Neural cell (in vitro differentiated cells): Measurements from ENCODE around the gene NAGLU. TPM values are rescaled to one million over a fixed set of nuclear protein-coding genes. Genes with fewer than 3 reads are reported as not detected.
"Not testable (repeated sequence)": the region's sequence is repeated elsewhere in the genome, so short reads cannot be mapped to it uniquely, and the experiment has no call there.

Source experiments
- H2AFZ ChIP-seq: fragments of 200-600, 300-800 bp; sonication (generic), shearing (Covaris generic); 2 replicates; pipeline ENCODE4 v1.6.0; 2014; ENCODE audit warnings: low read depth, mild to moderate bottlenecking, antibody characterized with exemption, low read length, moderate library complexity
- H3F3A ChIP-seq: fragments of 200-600 bp; shearing (Covaris generic); 2 replicates; pipeline ENCODE4 v1.6.1; 2016; ENCODE audit warnings: mild to moderate bottlenecking, moderate library complexity, mixed read lengths, antibody characterized with exemption, low read length; ENCODE audit not compliant: insufficient read depth, poor library complexity, severe bottlenecking
- H3K27ac ChIP-seq: fragments of 200-600, 300-800 bp; sonication (generic), shearing (Covaris generic); 2 replicates; pipeline ENCODE4 v1.5.1; 2014; ENCODE audit warnings: mild to moderate bottlenecking, low read length, moderate library complexity
- H3K27me3 ChIP-seq: fragments of 300-800, 200-600 bp; sonication (generic), shearing (Covaris generic); 2 replicates; pipeline ENCODE4 v1.6.0; 2014; ENCODE audit warnings: mild to moderate bottlenecking, low read depth, low read length, moderate library complexity; ENCODE audit not compliant: insufficient read depth
- H3K36me3 ChIP-seq: fragments of 300-800, 200-600 bp; sonication (generic), shearing (Covaris generic); 2 replicates; pipeline ENCODE4 v1.5.1; 2014; ENCODE audit warnings: mild to moderate bottlenecking, antibody characterized with exemption, low read length, moderate library complexity; ENCODE audit not compliant: insufficient read depth
- H3K4me2 ChIP-seq: fragments of 300-800, 200-600 bp; sonication (generic), shearing (Covaris generic); 2 replicates; pipeline ENCODE4 v1.6.0; 2014; ENCODE audit warnings: mild to moderate bottlenecking, low read length
- H3K4me3 ChIP-seq: fragments of 300-800, 200-600 bp; sonication (generic), shearing (Covaris generic); 2 replicates; pipeline ENCODE4 v1.5.1; 2014; ENCODE audit warnings: mild to moderate bottlenecking, low read length, moderate library complexity
- H3K79me2 ChIP-seq: fragments of 200-600 bp; shearing (Covaris generic); replicated peaks from 2 replicates; pipeline ENCODE4 v1.6.0; 2014; ENCODE audit warnings: mild to moderate bottlenecking, low read length, moderate library complexity; ENCODE audit not compliant: insufficient read depth
- H3K9ac ChIP-seq: fragments of 300-800, 200-600 bp; sonication (generic), shearing (Covaris generic); 2 replicates; pipeline ENCODE4 v1.6.1; 2016; ENCODE audit warnings: mild to moderate bottlenecking, low read length, mixed read lengths
- H3K9me2 ChIP-seq: fragments of 200-600 bp; shearing (Covaris generic); 2 replicates; pipeline ENCODE4 v1.6.1; 2016; ENCODE audit warnings: mild to moderate bottlenecking, low read length, mixed read lengths; ENCODE audit not compliant: insufficient read depth
- H3K9me3 ChIP-seq: fragments of 200-600, 300-800 bp; sonication (generic), shearing (Covaris generic); 2 replicates; pipeline ENCODE4 v1.6.1; 2016; ENCODE audit warnings: mild to moderate bottlenecking, mixed run types, low read length, moderate library complexity, mixed read lengths
- H4K20me1 ChIP-seq: fragments of 200-600 bp; shearing (Covaris generic); 2 replicates; pipeline ENCODE4 v1.6.1; 2016; ENCODE audit warnings: mild to moderate bottlenecking, mixed run types; ENCODE audit not compliant: insufficient read depth
- EP300 ChIP-seq: fragments of 450-650 bp; conservative IDR thresholded peaks from 2 replicates; pipeline ENCODE4 v1.6.1; 2014; ENCODE audit warnings: antibody characterized with exemption, mild to moderate bottlenecking, moderate library complexity; ENCODE audit not compliant: poor library complexity, severe bottlenecking
- EZH2 ChIP-seq: fragments of 200-600, 300-800 bp; shearing (Covaris generic), sonication (generic); IDR thresholded peaks from 2 replicates; pipeline ENCODE4 v1.6.1; 2014; ENCODE audit warnings: antibody characterized with exemption, low read length, borderline replicate concordance, mild to moderate bottlenecking; ENCODE audit not compliant: insufficient read depth, poor library complexity, severe bottlenecking
- MXI1 ChIP-seq: fragments of 450-650 bp; conservative IDR thresholded peaks from 2 replicates; pipeline ENCODE4 v1.6.1; 2014; ENCODE audit warnings: antibody characterized with exemption, mild to moderate bottlenecking; ENCODE audit not compliant: poor library complexity, severe bottlenecking
- POLR2AphosphoS5 ChIP-seq: IDR thresholded peaks from 2 replicates; pipeline ENCODE4 v1.6.1; 2012
- RAD21 ChIP-seq: fragments of 450-650 bp; conservative IDR thresholded peaks from 2 replicates; pipeline ENCODE4 v1.6.1; 2014; ENCODE audit warnings: antibody characterized with exemption, mild to moderate bottlenecking, moderate library complexity
- REST ChIP-seq: IDR thresholded peaks from 2 replicates; pipeline ENCODE4 v1.6.1; 2012; ENCODE audit warnings: borderline replicate concordance
- TAF1 ChIP-seq: IDR thresholded peaks from 2 replicates; pipeline ENCODE4 v1.6.1; 2012; ENCODE audit warnings: low read depth
- polyA plus RNA-seq: library from polyadenylated mRNA; depleted of rRNA; stranded (reverse); fragments of >200 nt; gene quantifications from 2 replicates; pipeline ENCODE4 v1.2.3, GENCODE V29; 2014
- TF ChIP-seq, protein P1 (sequence below): fragments of 450-650 bp; IDR thresholded peaks from 2 replicates; pipeline ENCODE4 v1.5.1; 2014; ENCODE audit warnings: antibody characterized with exemption, mild to moderate bottlenecking, moderate library complexity; ENCODE audit not compliant: poor library complexity, severe bottlenecking

NAGLU gene
- polyA plus RNA-seq, 1 donor from 2014 or later = 12.1 TPM

DNA sequence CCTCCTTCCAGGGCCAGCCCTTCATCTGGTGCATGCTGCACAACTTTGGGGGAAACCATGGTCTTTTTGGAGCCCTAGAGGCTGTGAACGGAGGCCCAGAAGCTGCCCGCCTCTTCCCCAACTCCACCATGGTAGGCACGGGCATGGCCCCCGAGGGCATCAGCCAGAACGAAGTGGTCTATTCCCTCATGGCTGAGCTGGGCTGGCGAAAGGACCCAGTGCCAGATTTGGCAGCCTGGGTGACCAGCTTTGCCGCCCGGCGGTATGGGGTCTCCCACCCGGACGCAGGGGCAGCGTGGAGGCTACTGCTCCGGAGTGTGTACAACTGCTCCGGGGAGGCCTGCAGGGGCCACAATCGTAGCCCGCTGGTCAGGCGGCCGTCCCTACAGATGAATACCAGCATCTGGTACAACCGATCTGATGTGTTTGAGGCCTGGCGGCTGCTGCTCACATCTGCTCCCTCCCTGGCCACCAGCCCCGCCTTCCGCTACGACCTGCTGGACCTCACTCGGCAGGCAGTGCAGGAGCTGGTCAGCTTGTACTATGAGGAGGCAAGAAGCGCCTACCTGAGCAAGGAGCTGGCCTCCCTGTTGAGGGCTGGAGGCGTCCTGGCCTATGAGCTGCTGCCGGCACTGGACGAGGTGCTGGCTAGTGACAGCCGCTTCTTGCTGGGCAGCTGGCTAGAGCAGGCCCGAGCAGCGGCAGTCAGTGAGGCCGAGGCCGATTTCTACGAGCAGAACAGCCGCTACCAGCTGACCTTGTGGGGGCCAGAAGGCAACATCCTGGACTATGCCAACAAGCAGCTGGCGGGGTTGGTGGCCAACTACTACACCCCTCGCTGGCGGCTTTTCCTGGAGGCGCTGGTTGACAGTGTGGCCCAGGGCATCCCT is 7.4 kb downstream of the NAGLU start:
- Histone ChIP-seq H3K9ac (no peak overlapping the region), H3K36me3 (no peaks in the 10 kb centered on the region), H3K9me2 (no peaks in the 10 kb centered on the region), H2AFZ (no peak overlapping the region), H3K4me3 (no peak overlapping the region), H3F3A (no peaks in the 10 kb centered on the region), H4K20me1 (no peaks in the 10 kb centered on the region), H3K4me2 (no peak overlapping the region), H3K79me2 (no peaks in the 10 kb centered on the region), H3K9me3 (no peaks in the 10 kb centered on the region), H3K27me3 (no peaks in the 10 kb centered on the region), H3K27ac (no peak overlapping the region)
- no peak for TF ChIP-seq EZH2

DNA sequence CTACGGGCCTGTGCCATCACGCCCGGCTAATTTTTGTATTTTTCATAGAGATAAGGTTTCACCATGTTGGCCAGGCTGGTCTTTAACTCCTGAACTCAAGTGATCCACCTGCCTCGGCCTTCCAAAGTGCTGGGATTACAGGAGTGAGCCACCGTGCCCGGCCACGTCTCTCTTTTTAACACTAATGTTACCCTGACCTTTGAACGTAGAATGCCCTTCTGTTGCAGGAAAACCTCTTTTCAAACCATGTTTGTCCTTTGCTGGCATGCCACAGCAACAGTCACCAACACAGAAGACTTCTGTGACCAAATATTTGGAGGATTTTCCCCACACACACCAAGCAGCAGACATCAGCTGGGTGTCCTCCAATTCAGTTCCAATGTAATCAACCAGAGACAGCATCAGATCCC is 8.8 kb downstream of the NAGLU start:
- Histone ChIP-seq H3F3A (no peaks in the 10 kb centered on the region), H3K79me2 (no peaks in the 10 kb centered on the region), H3K4me3 (no peak overlapping the region), H3K9me3 (no peaks in the 10 kb centered on the region), H3K27me3 (no peaks in the 10 kb centered on the region), H3K9me2 (no peaks in the 10 kb centered on the region), H3K36me3 (no peaks in the 10 kb centered on the region), H3K9ac (no peak overlapping the region), H2AFZ (no peak overlapping the region), H4K20me1 (no peaks in the 10 kb centered on the region), H3K27ac (no peak overlapping the region), H3K4me2 (no peak overlapping the region)
- TF ChIP-seq EZH2 = no peak
- TF ChIP-seq, protein P1, sequence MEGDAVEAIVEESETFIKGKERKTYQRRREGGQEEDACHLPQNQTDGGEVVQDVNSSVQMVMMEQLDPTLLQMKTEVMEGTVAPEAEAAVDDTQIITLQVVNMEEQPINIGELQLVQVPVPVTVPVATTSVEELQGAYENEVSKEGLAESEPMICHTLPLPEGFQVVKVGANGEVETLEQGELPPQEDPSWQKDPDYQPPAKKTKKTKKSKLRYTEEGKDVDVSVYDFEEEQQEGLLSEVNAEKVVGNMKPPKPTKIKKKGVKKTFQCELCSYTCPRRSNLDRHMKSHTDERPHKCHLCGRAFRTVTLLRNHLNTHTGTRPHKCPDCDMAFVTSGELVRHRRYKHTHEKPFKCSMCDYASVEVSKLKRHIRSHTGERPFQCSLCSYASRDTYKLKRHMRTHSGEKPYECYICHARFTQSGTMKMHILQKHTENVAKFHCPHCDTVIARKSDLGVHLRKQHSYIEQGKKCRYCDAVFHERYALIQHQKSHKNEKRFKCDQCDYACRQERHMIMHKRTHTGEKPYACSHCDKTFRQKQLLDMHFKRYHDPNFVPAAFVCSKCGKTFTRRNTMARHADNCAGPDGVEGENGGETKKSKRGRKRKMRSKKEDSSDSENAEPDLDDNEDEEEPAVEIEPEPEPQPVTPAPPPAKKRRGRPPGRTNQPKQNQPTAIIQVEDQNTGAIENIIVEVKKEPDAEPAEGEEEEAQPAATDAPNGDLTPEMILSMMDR = no peak

DNA sequence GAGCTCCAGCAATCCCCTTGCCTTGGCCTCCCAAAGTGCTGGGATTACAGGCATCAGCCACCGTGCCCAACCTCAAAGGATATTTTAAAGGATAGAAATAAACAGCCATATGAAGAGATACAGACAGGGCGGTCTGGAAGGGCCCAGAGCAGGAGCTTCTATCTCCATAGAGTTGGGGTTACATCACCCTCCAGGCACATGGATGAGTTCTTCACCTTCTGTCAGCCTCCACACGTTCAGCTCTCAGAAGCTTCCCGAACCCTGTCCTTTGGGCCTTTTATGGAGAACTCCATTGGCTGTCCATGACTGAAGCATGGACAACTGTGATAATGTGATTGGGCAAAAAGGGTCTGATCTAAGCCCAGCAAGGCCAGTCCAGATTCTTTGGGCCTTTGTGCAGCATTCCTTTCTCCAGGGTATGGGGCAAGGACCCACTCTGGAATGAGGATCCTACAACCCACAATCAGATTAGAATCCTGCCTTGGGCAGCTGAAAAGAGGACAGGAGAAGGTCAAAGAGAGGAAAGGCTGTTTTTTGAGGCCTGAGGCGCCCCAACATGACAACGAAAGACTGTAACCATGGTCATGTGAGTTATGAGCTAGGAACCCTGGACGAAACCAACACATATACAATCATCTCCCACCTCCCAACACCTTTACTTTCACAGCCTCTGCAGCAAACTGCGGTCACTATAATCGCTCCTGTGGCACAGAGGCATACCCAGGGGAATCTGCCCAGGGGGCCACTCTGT is 9.9 kb downstream of the NAGLU start:
- H3K36me3 ChIP-seq, H3K9me2 ChIP-seq, H3K4me2 ChIP-seq, H2AFZ ChIP-seq, H4K20me1 ChIP-seq, H3K79me2 ChIP-seq, H3K4me3 ChIP-seq, H3K27ac ChIP-seq, H3F3A ChIP-seq, H3K9me3 ChIP-seq, H3K9ac ChIP-seq, H3K27me3 ChIP-seq: not testable (repeated sequence)

DNA sequence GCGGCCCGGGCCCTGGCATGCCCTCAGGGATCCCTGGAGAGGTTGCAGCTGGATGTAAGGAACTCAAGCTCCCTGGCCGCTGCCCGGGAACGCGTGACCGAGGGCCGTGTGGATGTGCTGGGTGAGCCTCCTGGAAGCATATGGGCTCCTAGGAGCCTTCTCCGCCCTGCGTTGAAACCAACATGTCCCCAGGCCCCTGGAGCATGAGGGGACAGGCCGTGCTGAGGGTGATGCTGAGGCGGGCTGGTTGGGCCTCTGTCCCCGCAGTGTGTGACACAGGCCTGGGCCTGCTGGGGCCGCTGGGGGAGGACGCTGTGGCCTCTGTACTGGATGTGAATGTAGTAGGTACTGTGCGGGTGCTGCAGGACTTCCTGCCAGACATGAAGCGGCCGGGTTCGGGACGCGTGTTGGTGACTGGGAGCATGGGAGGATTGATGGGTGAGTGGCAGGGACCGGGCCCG is 11.0 kb downstream of the NAGLU start:
- Histone ChIP-seq H3K27ac (no peak overlapping the region), H3K9me3 (no peaks in the 10 kb centered on the region), H2AFZ (no peak overlapping the region), H3K27me3 (no peaks in the 10 kb centered on the region), H3K9ac (no peak overlapping the region), H4K20me1 (no peaks in the 10 kb centered on the region), H3F3A (no peaks in the 10 kb centered on the region), H3K4me3 (no peak overlapping the region), H3K9me2 (no peaks in the 10 kb centered on the region), H3K4me2 (no peak overlapping the region), H3K36me3 (no peaks in the 10 kb centered on the region), H3K79me2 (no peaks in the 10 kb centered on the region)
- TF ChIP-seq, protein P1 = no peak
- TF ChIP-seq RAD21 (no peak), POLR2AphosphoS5 (no peak), TAF1 (no peak), MXI1 (no peak), REST (no peak), EP300 (no peak), EZH2 (no peak)
